Stomach smooth muscle (tissue), 2 donors: ENCODE data around the gene SLC6A8.

Experiments
- H3K27ac ChIP-seq: one replicate; pipeline ENCODE4 v1.7.0; 2013; ENCODE audit warnings: mild to moderate bottlenecking, low read length, inconsistent platforms
- H3K27me3 ChIP-seq, 2 donors: one replicate each; pipeline ENCODE4 v1.7.0; 2013; ENCODE audit warnings: low read length in 2 of 2; ENCODE audit not compliant: insufficient read depth in 2 of 2, control insufficient read depth in 1 of 2
- H3K36me3 ChIP-seq, 2 donors: one replicate each; pipeline ENCODE4 v1.7.0; 2013; ENCODE audit warnings: low read length in 2 of 2; ENCODE audit not compliant: control insufficient read depth in 2 of 2, insufficient read depth in 2 of 2
- H3K4me1 ChIP-seq: one replicate; pipeline ENCODE4 v1.7.0; 2013; ENCODE audit warnings: low read length; ENCODE audit not compliant: control insufficient read depth, insufficient read depth
- H3K4me3 ChIP-seq, 2 donors: one replicate each; pipeline ENCODE4 v1.7.0; 2013; ENCODE audit warnings: low read length in 2 of 2
- H3K9ac ChIP-seq, 2 donors: one replicate each; pipeline ENCODE4 v1.7.0; 2013; ENCODE audit warnings: low read length in 2 of 2, mild to moderate bottlenecking in 1 of 2
- H3K9me3 ChIP-seq, 2 donors: one replicate each; pipeline ENCODE4 v1.7.0; 2013; ENCODE audit warnings: low read length in 2 of 2; ENCODE audit not compliant: control insufficient read depth in 2 of 2
- donor health status: healthy.
- donor health status: Pancreatic carcinoma.

Gene SLC6A8

DNA sequence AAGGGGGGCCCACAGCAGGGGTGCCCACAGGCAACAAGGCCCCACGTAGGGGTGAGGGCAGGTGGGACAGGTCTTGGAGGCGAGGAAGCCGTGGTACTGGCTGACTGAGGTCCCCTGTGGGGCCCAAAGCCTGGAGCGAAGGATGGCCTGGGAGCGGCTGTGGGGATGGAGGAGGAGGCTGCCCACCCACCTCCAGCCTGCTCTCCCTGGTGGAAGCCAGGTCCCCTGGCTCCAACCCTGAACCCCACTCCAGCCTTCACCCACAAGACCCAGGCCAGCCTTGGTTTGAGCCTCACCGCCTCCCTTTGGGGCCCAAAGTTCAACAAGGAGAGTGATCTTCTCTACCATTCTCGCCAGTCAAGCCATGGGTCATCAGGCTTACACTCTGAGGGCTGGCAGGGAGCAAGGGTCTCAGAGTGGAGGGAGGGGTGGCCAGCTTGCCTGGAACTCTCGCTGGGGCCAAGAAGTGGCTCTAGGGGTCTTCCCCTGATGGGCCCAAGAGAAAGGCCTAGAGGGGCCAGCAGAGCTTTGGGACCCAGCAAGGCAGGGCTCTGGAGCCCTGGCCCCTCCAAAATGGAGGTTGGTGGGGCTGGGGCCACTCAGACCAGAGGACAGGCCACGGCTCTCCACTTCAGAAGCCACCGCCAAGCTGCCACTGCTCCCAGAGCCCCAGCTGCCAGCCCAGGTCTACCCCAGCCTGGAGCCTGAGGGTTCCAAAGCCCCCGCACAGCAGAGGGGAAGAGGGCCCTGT lies 19.1 kb upstream of the SLC6A8 start:
- Histone ChIP-seq H3K9me3 (no peaks in the 10 kb centered on the region), H3K4me1 (peaks cover 26% of the 10 kb centered on the region), H3K9ac (no peak overlapping the region), H3K4me3 (no peak overlapping the region), H3K27me3 (peaks cover 0 to 17% of the 10 kb centered on the region in 2 donors), H3K27ac (peak overlapping the region; percentile 60), H3K36me3 (no peaks in the 10 kb centered on the region)

DNA sequence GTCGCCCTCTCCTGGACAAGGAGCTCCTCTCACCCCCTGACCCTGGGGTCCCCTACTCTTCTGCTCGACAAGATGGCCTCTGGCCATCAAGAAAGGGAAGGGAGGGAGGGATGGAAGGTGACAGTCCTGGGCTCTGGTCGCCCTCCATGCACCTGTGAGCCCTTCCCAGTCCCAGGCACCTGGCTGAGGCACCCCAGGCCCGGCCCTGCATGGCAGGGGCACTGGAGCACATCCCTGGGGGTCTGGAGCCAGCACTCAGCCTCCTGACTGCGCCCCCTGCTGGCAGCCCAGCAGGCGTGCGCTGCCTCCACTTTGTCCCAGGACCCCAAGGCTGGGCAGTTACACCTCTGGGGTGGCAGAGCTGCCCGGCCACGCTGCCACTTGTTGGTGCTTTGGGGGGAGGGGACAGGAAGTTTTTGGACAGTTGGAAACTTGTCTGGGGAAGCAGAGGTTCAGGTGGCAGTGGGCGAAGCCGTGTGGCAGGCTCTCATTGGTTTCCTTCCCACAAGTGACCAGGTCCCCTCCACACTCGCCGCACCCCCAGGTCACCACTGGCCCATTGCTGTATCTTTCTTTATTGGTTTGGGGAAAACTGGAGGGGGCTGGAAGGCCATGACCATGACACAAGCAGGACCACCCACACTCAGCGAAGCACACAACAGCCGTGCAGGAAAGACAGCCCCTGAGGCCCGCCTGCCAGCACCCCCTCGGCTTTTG lies 18.4 kb upstream of the SLC6A8 start:
- H3K27ac ChIP-seq, result peak overlapping the region; percentile 60
- H3K4me3 ChIP-seq, result no peak overlapping the region

DNA sequence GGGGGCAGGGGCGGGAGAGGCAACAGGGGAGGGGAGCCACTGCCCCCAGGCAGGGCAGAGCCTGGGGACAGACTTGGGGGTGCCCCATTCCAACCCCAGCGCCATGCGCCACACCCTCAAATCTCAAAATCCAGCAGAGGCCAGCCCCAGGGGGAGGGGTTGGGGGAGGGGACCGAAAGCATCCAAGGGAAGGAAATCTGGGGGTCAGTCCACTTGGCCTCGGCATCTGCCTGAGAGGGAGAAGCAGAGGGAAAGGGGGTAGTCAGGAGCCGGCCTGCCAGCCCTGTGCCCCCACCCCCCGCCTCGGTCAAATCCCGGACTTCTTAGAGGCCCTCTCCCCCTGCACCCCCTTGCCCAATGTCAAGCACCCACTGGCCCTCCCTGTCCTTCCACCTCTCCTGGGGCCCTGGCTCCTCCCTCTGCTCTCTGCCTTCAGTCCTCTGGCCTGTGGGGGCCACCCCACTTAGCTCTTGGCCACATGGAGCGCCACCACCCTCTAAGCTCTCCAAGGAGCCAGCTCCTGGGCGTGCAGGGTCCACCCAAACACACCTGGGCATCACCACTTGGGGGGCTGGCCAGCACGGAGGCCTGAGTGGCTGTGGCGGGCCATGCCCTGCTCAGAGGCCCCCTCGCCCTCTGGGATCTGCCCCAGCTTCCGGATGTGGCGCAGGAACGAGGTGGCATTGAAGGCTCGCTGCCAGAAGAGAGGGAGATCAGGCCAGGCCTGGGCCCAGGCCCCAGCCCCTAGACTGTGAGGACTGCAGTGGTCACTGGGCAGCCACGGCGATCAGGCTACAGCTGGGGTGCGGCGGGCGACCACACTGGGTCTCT lies 17.6 kb upstream of the SLC6A8 start:
- peaks cover 0 to 15% of the 10 kb centered on the region in 2 donors for H3K27me3 ChIP-seq
- H3K9ac ChIP-seq, result no peak overlapping the region
- H3K4me1 ChIP-seq, result peaks cover 26% of the 10 kb centered on the region
- no peaks in the 10 kb centered on the region for H3K36me3 ChIP-seq
- no peaks in the 10 kb centered on the region for H3K9me3 ChIP-seq
- H3K4me3 ChIP-seq, result no peak overlapping the region
- H3K27ac ChIP-seq, result no peak overlapping the region

More for the DNA sequence above, 18.4 kb upstream of the SLC6A8 start:
- Histone ChIP-seq H3K9ac (no peak overlapping the region), H3K9me3 (no peaks in the 10 kb centered on the region), H3K27me3 (peaks cover 0 to 16% of the 10 kb centered on the region in 2 donors), H3K36me3 (no peaks in the 10 kb centered on the region), H3K4me1 (peaks cover 26% of the 10 kb centered on the region)

DNA sequence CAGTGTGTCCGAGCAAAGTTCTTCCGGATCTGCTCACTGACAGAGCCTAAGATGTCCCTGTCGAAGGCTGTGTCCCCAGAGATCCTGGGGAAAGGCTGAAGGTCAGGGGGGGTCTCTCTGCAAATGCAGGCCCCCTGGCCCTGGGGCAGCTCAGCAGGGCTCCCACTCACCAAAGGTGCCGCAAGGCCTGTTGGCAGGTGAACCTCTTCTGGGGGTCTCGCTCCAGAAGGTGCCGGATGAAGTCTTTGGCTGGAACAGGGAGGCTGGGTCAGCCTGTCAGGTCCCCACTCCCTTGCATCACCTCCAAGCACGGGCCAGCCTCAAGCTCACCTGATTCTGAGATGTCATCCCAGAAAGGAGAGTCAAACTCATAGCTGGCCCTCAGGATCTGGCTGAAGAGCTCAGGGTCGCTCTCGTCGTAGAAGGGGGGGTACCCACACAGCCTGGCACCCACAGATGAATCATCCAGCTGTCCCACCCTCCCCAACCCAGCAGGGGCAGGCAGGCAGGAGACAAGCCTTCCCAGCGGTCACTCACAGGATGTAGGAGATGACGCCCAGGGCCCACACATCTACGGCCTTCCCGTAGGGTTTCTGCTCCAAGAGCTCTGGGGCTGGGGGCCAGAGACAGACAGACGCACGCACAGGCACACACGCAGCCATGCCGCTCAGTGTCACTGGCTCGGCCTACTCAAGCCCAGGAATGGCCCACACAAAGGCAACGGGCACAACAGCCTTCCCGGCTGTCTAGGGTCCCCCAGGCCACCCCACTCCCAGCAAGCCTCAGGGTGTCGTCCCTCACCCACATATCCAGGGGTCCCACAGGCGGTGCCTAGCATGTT lies 16.8 kb upstream of the SLC6A8 start:
- Histone ChIP-seq H3K9ac (no peak overlapping the region), H3K4me3 (no peak overlapping the region), H3K27ac (no peak overlapping the region), H3K4me1 (peaks cover 26% of the 10 kb centered on the region), H3K9me3 (no peaks in the 10 kb centered on the region), H3K27me3 (peaks cover 0 to 12% of the 10 kb centered on the region in 2 donors), H3K36me3 (no peaks in the 10 kb centered on the region)

DNA sequence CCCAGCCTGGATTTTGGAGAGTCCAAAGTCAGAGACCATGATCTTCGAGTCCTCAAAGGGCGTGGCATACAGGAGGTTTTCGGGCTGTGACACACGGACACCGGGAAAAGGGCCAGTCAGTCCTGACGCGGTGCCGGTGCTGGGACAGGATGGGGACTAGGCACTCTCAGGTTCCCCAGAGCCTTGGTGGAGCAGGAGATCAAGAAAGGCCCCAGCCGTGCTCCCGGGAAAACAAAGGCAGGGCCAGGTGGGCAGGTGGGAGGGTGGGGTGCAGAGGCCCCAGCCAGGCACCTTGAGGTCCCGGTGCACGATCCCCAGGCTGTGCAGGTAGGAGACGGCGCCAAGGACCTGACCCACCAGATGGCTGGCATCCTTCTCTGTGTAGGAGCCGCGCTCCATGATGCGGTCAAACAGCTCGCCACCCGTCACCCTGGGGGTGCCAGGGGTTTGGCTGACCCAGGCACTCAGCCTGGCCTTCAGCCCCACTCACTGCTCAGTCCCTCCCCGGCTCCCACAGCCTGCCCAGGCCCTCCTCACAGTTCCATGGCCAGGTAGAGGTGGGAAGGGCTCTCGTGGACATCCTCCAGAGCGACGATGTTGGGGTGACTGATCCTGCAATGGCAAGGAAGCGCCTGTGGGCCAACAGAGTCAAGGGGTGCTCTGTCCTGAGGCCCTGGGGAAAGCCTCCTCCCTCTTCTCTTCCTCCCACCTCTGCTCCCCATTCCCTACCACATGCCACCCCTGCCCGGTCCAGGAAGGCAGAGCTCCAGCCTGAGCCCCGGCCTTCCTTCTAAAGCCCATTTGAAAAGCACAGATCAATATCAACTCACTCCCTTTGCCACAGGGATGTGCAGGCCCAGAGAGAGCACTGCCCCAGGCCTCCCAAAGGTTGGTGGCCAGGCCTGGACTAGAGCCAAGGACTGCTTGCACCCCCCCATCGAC lies 15.9 kb upstream of the SLC6A8 start:
- Histone ChIP-seq H3K4me3 (peak overlapping the region in 1 of 2 donors; percentile 69), H3K27me3 (peaks cover 0 to 10% of the 10 kb centered on the region in 2 donors), H3K4me1 (peaks cover 26% of the 10 kb centered on the region), H3K9ac (no peak overlapping the region), H3K36me3 (no peaks in the 10 kb centered on the region), H3K9me3 (no peaks in the 10 kb centered on the region), H3K27ac (peak overlapping the region; percentile 11)

DNA sequence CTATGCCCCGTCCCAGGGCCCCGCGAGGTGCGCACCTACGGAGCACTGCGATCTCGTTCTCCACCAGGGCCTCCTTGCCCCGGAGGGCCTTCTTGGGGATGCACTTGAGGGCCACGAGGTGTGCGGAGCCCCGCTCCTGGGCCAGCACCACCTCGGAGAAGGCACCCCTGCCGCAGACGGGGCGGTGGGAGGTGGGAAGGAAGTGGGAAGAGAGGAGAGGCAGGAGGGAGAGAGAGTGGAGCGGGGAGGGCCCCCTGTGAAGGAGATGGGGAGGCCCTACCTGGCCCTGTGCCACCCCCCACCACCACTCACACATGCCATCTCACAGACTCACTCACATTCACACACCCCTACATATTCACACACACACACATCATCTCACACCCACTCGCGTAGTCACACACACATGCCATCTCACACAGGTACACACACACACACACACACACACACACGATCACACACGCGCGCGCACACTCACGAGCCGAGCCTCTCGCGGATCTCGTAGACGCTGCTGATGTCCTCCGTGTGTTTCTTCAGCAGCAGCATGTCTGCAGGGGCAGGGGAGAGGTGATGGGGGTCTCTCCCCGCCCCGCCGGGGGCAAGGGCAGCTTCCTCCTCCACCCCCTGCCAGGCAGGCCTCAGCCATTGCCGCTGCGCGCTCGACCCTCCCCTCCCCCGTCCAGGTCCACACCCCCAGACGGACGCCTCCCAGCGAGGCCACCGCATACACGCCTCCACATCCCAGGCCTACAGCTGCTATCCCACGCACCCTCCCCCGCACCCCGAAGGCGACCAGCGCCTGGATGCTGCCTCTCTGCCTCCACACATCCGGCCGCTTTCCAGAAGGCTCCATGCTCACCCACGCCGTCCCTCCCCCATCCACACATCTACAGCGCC lies 14.9 kb upstream of the SLC6A8 start:
- H3K27me3 ChIP-seq, result peaks cover 0 to 3% of the 10 kb centered on the region in 2 donors
- H3K4me3 ChIP-seq, result peak overlapping the region; percentile 57 to 69
- H3K9me3 ChIP-seq, result no peaks in the 10 kb centered on the region
- H3K36me3 ChIP-seq, result no peaks in the 10 kb centered on the region
- peak overlapping the region; percentile 37 for H3K27ac ChIP-seq
- H3K4me1 ChIP-seq, result peaks cover 23% of the 10 kb centered on the region
- peak overlapping the region; percentile 21 to 45 for H3K9ac ChIP-seq

DNA sequence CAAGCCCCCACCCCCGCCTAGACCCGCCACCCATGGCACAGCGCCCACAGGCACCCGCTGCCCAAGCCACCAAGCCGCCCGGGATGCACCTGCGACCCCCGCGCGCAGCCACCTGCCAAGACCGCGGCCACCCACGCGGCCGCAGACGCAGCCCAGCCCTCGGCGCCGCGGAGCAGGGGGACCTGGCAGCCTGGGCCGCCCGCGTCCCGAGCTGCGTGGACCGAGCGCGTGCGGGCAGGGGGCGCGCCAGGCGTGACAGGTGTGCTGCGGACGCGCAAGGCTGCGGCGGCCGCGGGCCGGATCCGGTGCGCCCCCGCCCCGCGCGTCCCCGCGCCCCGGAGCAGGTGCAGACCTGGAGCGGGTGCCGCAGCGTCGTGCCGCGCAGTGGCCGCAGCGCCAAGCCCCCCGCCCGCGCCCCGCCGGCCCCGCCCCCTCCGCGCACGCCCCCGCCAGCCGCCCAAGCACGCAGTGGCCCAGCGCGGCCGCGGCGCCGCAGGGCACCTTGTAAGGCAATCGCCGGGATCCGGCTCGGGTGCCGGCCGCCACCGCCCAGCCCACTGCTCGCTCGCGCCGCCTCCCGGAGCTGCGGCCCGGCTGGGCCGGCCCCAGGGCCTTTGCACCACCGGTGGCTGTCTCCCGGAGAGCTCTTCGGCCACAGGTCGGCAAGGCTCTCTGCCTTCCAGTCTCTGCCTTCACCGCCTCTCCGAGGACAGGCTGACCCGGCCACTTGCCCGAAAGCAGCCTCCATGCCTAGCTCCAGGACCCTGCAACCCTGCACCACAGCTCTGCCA lies 14.1 kb upstream of the SLC6A8 start, which contains the start of gene PNCK:
Gene PNCK (minus strand): TSS at position 386 of the 791 bp plus-strand sequence. CDS start 737 bp downstream, outside the sequence.
- peak within 1 kb of the TSS; percentile 57 to 69 for H3K4me3 ChIP-seq
- peaks cover 18% of the 10 kb centered on the region for H3K4me1 ChIP-seq
- peak within 1 kb of the TSS; percentile 21 to 45 for H3K9ac ChIP-seq
- peaks cover 0 to 3% of the 10 kb centered on the region in 2 donors for H3K27me3 ChIP-seq
- no peaks in the 10 kb centered on the region for H3K36me3 ChIP-seq
- H3K9me3 ChIP-seq, result no peaks in the 10 kb centered on the region
- peak within 1 kb of the TSS; percentile 41 for H3K27ac ChIP-seq

DNA sequence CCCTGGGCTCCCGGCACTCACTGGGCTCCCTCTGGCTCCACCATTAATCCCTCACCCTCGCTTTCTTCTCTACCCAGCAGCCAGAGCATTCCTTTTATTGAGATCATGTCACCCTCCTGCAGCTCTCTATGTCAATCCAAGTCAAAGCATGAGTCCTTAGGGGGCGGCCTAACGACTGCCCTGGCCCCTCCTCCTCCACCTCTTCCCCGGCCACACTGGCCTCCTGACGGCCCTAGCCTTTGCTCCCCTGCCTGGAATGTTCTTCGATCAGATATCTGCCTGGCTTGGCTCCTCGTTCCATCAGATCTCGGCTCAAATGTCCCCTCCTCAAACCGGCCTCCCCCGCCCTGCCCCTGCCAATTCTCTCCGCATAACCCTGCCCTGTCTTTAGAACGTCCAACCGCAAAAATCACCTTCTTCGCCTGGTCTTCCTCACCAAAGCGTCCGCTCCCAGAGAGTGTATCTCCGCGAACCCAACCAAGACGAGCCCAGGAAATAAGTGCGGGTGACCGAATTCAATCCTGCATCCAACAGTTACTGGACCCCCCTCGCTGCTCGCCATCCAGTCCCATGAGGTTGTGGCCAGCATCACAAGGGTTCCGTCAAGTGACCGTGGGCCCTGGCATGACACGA lies 13.4 kb upstream of the SLC6A8 start:
- Histone ChIP-seq H3K27ac (peak overlapping the region; percentile 41), H3K27me3 (peaks cover 0 to 1% of the 10 kb centered on the region in 2 donors), H3K9me3 (no peaks in the 10 kb centered on the region), H3K4me3 (peak overlapping the region in 1 of 2 donors; percentile 29), H3K9ac (no peak overlapping the region), H3K36me3 (no peaks in the 10 kb centered on the region), H3K4me1 (peaks cover 13% of the 10 kb centered on the region)
